Thyroid gland (tissue), 4 donors: ENCODE measurements around the gene ZNF740.

ENCODE experiments used
- CTCF ChIP-seq, 6 experiments: fragments of 200-600 bp in 3 of 6; fragments of 450-650 bp in 3 of 6; sonication (generic) in 3 of 6; IDR thresholded peaks; one replicate each; pipeline ENCODE4 v1.5.1; 2016 to 2019; ENCODE audit warnings: antibody characterized with exemption in 6 of 6, mild to moderate bottlenecking in 2 of 6, inconsistent platforms in 1 of 6, moderate library complexity in 1 of 6
- POLR2A ChIP-seq, 2 donors: fragments of 450-650 bp; IDR thresholded peaks; one replicate each; pipeline ENCODE4 v1.6.1; 2017; ENCODE audit warnings: antibody characterized with exemption in 2 of 2, mild to moderate bottlenecking in 2 of 2, moderate library complexity in 1 of 2

GRCh38 chr12:53222806-53223261 lies 42.3 kb downstream of the ZNF740 start:
- TF ChIP-seq CTCF (IDR thresholded peaks at IDR 0.05), result no peak
- TF ChIP-seq POLR2A (IDR thresholded peaks at IDR 0.05), result no peak
